ENCODE measurements around the gene ADAR. TPM values are rescaled to one million over a fixed set of nuclear protein-coding genes. Genes with fewer than 3 reads are reported as not detected.

ADAR gene
- total and polyA plus RNA-seq, 2 of the 8 experiments (the other 6 are each of a cell fraction or from before 2014, with no cell fraction given): 125 to 242 TPM

GRCh38 chr1:154565876-154566275 is 42.1 kb downstream of the ADAR start (continued):
- no peak for TF ChIP-seq KDM4A (IDR thresholded peaks at IDR 0.05; ENCODE audit: low read depth, low read length, severe bottlenecking)
